Measurements from ENCODE around the gene IMMP2L. TPM values are rescaled to one million over a fixed set of nuclear protein-coding genes. Genes with fewer than 3 reads are reported as not detected.

The IMMP2L gene
- total RNA-seq, 4 donors from 2014 or later: 12.0 to 22.2 (median 17.5) TPM

- no peak overlapping the region for H3K4me3 ChIP-seq
- 83% methylated on average over 9 of the region's 9 CpGs for WGBS
- H3K27ac ChIP-seq (replicated peaks in 1 of 4): no peak overlapping the region
- H3K4me1 ChIP-seq: peaks cover 0 to 7% (median 2%) of the 10 kb centered on the region in 4 donors
- H3K9me3 ChIP-seq: no peaks in the 10 kb centered on the region
- no peak for TF ChIP-seq POLR2A (IDR thresholded peaks at IDR 0.05; ENCODE audit: low read depth)
- H3K27me3 ChIP-seq: no peaks in the 10 kb centered on the region
- no peaks in the 10 kb centered on the region for H3K36me3 ChIP-seq
- intact Hi-C loops (cut with DNase I): no loop called here
- no peak for DNase-seq (ENCODE audit: extremely low spot score)
These were observed 320.0 kb downstream of the IMMP2L start for GRCh38 chr7:111242141-111242755.

GRCh38 chr7:111240371-111240770, 321.9 kb downstream of the IMMP2L start:
- intact Hi-C loops (cut with DNase I): no loop called here
- H3K4me3 ChIP-seq: no peak overlapping the region
- no peaks in the 10 kb centered on the region for H3K36me3 ChIP-seq
- TF ChIP-seq EP300 (IDR thresholded peaks at IDR 0.05) (no peak), CTCF (IDR thresholded peaks at IDR 0.05) (no peak), POLR2A (IDR thresholded peaks at IDR 0.05; ENCODE audit: low read depth) (no peak), POLR2AphosphoS5 (IDR thresholded peaks at IDR 0.05) (no peak)
- H3K4me1 ChIP-seq: peaks cover 0 to 7% (median 2%) of the 10 kb centered on the region in 4 donors
- DNase-seq (ENCODE audit: extremely low spot score): no peak
- H3K9me3 ChIP-seq: no peaks in the 10 kb centered on the region
- no peak overlapping the region for H3K27ac ChIP-seq (replicated peaks in 1 of 4)
- 84% methylated on average over 4 of the region's 4 CpGs for WGBS
- no peaks in the 10 kb centered on the region for H3K27me3 ChIP-seq

DNA sequence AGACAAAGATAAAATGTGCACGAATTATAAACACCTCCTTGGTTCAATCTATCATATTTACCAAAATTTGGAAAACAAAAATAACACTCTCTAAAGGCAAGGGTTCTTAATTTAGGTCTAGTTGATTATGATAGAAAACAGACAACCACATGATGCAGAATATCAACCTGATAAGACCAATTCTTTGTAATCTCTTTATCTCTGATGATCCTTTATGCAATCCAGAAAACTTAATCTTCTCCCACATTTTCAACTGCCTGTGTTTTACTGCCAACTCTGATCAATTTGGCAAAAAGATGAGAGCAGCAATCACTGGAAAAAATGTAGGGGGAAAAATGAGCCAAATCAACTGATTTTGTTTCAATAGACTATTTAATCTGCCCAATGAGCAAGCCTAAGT, 322.9 kb downstream of the IMMP2L start:
- Histone ChIP-seq H3K27me3 (no peaks in the 10 kb centered on the region), H3K9me3 (no peaks in the 10 kb centered on the region), H3K4me1 (peaks cover 0 to 7% (median 2%) of the 10 kb centered on the region in 4 donors), H3K4me3 (no peak overlapping the region), H3K36me3 (no peaks in the 10 kb centered on the region), H3K27ac (replicated peaks in 1 of 4) (no peak overlapping the region)
- 72% methylated on average over 1 of the region's 1 CpG for WGBS
- intact Hi-C loops (cut with DNase I): no loop called here
- no peak for DNase-seq (ENCODE audit: extremely low spot score)
- TF ChIP-seq EP300 (IDR thresholded peaks at IDR 0.05): no peak
- TF ChIP-seq CTCF (IDR thresholded peaks at IDR 0.05): no peak
- no peak for TF ChIP-seq POLR2A (IDR thresholded peaks at IDR 0.05; ENCODE audit: low read depth)
- no peak for TF ChIP-seq POLR2AphosphoS5 (IDR thresholded peaks at IDR 0.05)

DNA sequence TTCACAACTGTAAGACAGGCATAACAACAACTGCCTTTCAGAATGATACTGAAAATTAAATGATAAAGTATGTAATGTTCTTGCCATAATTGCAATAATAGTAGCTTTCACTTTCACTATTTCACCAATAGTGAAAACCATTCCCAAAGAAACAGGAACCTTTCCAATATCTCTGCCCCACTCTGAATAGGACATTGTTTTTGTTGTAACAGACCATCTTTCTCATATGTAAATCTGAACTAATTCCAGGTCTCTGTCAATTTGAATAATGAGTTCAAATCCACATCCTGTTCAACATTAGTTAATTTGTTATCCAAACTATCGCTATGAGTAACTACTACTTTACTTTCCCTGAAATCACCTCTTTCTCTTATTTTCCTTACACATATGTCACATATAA, 323.4 kb downstream of the IMMP2L start:
- 48% methylated on average over 1 of the region's 1 CpG for WGBS
- TF ChIP-seq POLR2AphosphoS5 (IDR thresholded peaks at IDR 0.05) (no peak), EP300 (IDR thresholded peaks at IDR 0.05) (no peak), CTCF (IDR thresholded peaks at IDR 0.05) (no peak), POLR2A (IDR thresholded peaks at IDR 0.05; ENCODE audit: low read depth) (no peak)
- intact Hi-C loops (cut with DNase I): no loop called here
- no peaks in the 10 kb centered on the region for H3K27me3 ChIP-seq
- no peaks in the 10 kb centered on the region for H3K36me3 ChIP-seq
- peaks cover 0 to 7% (median 2%) of the 10 kb centered on the region in 4 donors for H3K4me1 ChIP-seq
- H3K9me3 ChIP-seq: no peaks in the 10 kb centered on the region
- H3K4me3 ChIP-seq: peak overlapping the region; percentile 5 to 45 (median 16)
- DNase-seq (ENCODE audit: extremely low spot score): no peak
- peak overlapping the region in 1 of 4 donors; percentile 9 for H3K27ac ChIP-seq (replicated peaks in 1 of 4)

DNA sequence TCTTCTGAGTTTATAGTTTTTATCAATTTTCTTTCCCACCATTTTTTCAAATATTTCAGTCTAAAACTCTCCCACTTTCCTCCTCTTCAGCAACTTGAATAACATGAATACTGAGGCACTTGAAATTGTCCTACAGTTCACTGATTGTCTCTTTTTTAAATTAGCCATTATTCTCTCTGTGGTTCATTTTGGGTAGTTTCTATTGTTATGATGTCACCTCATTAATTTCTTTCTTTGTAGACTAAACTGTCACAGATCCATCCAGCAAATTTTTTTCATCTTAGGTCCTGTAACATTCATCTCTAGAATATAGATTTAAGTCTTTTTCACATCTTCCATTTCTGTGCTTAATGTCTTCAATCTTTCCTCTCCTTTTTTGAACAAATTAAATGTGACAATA, 326.6 kb downstream of the IMMP2L start:
- TF ChIP-seq POLR2A (IDR thresholded peaks at IDR 0.05; ENCODE audit: low read depth) (no peak), EP300 (IDR thresholded peaks at IDR 0.05) (no peak), POLR2AphosphoS5 (IDR thresholded peaks at IDR 0.05) (no peak), CTCF (IDR thresholded peaks at IDR 0.05) (no peak)
- intact Hi-C loops (cut with DNase I): no loop called here

More for the DNA sequence above, 326.6 kb downstream of the IMMP2L start:
- no peak for DNase-seq (ENCODE audit: extremely low spot score)
- H3K9me3 ChIP-seq: no peaks in the 10 kb centered on the region
- no peaks in the 10 kb centered on the region for H3K27me3 ChIP-seq
- peaks cover 0 to 7% (median 2%) of the 10 kb centered on the region in 4 donors for H3K4me1 ChIP-seq
- no peak overlapping the region for H3K4me3 ChIP-seq
- no peak overlapping the region for H3K27ac ChIP-seq (replicated peaks in 1 of 4)
- H3K36me3 ChIP-seq: no peaks in the 10 kb centered on the region

All from esophagus muscularis mucosa (tissue), 4 donors.